ENCODE results near the gene BFSP2.

The BFSP2 gene

DNA sequence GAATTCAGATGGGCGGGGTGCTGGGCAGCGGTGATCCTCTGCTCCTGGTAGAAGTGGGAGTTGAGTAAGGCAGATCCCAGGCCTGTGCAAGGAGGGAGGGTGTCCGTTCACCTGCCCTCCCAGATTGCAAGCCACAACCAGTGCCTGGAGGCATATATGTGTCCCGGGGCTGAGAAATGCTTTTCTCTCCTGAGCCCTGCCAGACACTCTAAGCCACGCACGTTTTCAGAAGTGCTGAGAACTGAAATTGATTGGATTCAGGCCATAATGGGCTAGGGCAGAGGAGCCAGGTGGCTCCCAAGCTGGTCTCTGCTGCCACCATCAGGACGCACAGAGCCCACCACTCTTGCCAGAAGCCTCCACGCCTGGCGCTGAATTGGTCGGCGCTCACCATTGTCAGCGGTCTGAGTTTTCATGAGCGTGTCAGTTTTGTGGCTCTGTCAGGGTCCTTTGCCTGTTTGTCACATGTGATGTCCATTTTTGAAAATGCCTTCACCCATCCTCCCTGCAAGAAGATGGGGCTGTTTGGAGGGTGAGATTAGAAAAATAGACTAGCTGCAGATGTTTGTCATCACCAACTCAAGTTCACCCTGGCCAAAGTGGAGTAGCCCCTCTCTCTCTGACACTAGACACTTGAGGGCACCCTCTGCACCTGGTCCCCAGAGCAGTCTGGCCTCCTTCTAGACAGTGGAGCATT is 15.4 kb upstream of the BFSP2 start:
- peak; percentile 70 for FAIRE-seq

DNA sequence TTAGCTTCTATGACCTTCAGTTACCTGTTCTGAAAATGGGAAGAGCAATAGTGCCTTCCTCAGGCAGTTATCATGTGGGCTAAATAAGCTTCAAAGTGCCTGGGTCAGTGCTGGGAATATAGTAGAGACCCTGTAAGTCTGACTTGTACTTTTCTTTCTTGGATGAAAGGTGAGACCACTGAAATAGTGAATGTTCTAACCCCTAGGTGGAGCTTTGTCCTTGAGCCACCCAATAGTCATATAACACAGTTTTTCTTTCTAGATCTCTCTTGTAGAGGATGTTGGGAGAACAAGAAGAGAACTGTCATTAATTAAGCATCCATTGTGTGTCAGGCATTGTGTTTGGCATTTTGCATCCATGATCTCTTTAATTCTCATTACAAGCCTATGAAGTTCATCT is 13.0 kb upstream of the BFSP2 start:
- no peak for FAIRE-seq

DNA sequence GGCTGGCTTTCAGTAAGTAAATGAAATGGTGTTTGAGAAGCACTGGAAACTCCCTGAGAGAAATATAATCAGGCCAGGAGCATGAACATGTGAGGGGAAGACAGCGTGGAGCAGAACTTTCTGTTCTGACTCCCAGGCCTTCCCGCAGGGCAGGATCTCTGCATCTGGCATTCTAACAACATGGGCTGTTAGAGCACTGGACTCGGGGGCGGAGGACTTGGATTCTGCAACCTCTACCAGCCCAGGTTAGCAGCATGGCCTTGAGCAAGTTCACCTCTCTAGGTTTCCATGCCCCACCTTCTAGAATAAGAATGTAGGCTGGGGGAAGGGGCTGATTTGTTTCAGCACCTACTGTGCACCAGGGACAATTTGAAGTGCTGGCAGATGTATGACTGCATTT is 12.5 kb upstream of the BFSP2 start:
- no peak for FAIRE-seq

DNA sequence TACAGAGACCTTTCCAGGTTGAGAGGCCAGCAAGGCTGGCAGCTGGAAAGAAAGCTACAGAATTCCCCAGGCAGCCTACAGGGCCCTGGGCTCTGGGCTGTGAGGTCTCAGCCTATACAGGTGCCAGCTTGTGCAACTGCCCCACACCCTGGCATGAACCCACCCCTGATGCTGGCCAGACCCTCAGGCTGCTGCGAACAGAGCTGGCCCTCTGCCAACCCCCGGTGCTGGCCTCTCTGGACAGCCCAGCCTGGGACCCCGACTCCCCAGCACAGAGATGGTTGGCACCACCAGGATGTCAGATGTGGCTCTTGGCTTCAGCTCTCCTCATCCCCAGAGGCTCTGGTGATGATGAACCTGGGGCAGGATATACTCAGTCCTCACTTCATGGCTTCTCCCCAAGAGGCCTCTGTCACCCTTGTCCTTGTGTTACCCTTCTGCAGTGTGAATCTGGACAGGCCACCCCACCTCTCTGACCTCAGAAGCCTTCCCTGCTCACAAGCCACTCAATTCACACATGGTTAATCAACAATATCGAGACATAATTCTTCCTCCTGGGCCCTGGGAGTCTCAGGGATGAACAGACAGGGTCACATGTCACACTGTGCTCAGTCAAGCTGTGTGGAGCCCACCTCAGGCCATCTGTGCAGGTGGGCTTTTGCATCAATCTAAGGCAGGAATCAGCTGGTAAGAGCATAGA is 11.0 kb upstream of the BFSP2 start:
- FAIRE-seq: no peak

DNA sequence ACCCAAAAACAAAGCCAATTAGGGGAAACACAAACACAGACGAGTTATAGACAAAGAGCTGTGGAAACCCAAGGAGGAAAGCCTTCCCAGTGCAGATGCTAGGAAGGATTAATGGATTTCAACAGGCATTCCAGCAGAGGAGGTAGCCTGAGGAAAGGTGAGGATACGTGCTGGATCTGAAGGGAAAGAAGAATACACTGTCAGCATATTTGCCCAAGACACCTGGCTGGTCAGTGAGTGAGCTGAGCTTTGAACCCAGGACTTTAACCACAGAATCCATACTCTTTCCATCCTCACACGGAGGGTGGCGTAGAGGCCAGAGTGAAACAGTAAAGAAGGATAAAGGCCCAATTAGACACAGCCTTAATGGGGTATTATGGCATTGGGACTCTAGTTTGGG is 9.1 kb upstream of the BFSP2 start:
- no peak for FAIRE-seq

DNA sequence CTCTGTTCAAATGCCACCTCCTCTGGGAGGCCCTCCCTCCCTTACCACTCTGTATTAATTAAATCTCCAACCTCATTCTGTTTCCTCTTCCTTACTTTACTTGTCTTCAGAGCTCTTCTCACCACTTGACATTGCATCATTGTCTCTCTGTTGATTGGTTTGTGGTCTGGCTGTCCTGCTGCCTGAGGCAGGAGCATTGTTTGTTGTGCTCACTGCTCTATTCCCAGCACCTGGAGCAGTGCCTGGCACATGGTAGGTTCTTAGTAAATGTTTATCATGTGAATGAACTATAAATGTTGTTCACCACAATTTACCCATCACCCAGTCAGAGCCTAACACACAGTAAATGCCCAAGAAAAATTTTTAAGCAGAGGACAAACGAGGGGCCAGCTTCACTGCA is 6.7 kb upstream of the BFSP2 start:
- no peak for FAIRE-seq

DNA sequence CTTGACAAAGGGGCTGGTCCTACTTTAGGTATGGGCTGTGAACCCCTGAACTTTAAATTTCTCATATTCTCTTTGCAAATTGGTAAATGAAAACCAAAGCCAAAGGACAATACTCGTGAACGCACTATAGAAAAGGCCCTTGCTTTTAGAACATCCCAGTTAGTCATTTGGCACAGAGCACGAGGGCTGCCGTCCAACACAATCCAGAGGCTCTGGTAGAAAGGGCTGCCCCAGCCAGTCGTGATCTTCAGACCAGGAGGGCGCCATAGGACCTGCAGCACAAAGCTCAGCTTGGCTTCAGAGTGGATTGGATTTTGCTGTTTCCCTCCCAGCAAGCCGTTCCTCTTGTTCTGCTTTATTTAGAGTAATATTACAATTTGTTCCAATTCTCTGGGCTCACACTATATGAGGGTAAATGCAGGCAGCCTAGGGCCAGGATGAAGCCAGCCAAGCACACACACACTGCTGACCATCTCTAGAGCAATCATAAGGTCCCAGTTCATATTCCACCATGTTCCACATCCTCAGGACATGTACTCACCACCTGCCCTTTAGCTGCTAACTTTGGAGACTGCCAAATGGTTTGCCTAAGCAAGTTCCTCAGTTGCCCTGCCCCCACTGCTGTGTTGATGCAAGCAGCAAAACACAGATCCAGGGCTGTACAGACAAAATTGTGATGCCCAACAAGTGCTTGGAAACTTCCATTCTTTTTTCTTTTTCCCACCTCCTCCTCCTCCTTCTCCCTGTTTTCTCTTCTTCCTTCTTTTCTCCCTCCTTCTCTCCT is 6.0 kb upstream of the BFSP2 start:
- FAIRE-seq: no peak

DNA sequence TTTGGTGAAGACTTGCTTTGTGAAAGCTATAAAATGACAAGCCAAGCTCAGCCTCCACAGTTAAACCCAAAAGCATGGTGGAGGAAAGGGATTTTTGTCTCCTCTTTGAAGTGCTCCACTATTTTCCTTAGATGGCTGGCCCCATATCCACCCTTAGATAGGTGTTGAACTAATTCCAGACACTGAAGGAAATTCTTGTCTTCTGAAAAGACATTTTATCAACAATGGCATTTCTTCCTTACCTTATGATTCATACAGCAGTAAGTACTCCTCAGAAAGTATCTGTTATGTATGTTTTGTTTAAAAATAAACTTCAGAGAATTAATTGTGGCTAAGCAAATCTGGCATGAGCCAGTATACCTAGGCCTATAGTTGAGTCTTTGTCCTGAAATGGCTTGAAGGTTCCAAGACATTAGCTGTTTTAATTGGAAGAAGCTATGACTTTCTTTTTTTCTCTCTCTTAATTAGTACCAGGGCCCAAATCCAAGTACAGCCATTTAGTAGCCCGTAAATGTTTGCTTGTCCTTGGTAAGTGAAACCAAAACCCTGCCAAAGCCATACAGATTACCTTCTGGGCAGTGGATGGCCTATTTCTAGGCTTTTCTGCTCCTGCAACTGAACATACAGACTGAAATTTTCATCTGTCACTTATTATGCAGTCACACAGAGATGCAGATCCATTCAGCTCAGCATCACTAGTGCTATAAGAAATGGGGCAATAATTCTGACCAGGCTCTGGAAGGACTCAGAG is 5.1 kb upstream of the BFSP2 start:
- no peak for FAIRE-seq

DNA sequence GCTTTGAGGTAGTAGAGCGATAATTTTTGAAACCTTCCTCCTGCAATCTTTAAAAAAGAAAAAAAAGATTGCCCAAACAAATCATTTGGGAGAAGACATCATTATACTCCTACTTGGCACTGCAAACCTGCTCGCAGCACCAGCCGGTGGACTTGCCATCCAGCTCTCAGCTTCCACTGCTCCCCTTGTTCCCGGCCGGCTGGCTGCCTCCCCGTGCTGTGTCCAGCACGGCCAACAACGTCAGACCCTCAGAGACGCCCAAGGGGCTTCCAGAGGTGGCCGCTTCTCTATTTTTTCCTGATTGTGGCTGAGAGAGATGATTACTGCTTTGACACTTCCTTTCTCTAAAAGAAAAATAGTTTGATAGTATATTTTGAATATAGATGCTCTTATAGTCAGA is 3.0 kb upstream of the BFSP2 start:
- FAIRE-seq: no peak

DNA sequence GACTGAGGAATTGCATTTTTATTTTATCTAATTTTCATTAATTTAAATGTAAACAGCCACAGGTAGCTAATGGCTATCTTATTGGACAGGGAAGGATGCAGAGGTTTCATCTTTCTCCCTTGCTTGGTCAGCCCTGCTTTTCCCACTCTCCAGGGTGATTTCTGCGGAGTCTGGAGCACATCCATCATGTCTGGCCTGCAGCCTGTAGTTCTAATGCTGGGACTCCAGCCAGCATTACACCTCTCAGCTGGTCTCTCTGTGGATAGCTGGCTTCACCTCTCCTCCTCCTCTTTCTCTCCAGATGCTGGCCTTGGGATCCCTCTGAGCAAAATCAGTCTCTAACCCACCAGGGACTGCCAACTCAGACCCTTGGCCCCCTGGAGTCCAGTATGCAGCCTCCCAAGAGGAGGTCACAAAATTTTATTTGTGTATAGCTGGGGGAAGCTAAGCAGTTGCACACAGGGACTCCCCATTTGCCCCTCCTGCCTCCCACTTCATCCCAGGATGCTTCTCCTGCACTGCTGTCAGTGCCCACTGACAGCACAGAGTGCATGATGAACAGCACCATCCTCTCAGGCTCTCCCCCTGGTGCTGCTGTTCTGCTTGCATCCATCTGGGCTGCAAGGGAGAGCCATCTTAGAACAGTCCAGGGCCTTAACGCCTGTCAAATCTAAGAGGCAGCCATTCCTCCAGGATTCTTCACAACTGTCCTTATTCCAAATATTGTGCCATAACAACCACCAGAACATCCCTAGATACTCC is 1.7 kb downstream of the BFSP2 start:
- no peak for FAIRE-seq

DNA sequence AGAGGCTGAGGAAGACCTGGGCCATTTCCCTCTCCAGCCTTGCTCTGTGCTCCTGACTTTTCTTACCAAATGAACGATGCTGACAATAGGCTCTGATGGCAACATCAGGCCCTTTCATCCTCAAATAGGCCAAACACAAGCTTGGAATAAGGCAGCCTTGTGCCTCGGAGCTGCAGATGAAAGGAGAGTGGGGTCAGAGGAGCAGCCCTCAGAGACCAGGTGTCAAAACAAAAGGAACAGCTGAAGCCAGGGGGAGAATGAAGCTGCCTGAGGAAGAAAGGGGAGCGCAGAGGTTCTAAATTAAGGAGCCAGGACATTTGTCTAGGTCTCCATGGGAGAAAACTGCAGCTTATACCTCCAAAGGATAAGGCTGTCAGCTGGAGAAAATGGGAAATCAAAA is 5.1 kb downstream of the BFSP2 start:
- FAIRE-seq: no peak

DNA sequence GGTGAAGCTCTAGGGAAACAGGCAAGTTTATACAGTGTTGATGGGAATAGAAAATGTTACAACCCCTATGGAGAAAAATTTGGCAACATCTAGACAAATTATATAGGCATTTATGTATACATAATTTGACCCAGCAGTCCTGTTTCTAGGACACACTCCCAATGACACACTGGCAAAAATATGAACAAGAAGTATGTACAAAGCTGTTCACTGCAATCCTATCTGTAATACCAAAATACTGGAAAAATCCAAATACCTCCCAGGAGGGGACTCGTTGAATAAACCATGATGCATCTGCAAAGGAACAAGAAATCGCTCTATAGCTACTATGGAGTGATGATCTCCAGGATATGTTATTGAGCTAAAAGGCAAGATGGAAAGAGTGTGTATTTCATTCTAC is 8.5 kb downstream of the BFSP2 start:
- no peak for FAIRE-seq

DNA sequence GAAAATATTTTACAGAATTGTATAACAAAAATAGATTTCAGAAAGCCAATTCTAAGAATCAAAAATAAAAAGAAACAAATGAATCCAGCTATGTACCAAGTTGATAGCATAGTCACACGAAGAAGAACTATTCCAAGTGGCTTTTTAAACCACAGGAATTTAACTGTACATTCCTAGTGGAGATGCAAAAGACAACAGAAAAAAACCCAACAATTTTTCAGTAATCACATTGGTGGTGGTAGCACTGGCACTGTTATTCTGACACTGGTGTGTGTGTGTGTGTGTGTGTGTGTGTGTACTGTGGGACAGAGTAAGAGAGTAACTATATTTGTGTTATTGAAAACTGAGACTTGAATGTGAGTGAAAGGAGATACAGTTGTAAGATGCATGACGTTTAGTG is 9.1 kb downstream of the BFSP2 start:
- no peak for FAIRE-seq

DNA sequence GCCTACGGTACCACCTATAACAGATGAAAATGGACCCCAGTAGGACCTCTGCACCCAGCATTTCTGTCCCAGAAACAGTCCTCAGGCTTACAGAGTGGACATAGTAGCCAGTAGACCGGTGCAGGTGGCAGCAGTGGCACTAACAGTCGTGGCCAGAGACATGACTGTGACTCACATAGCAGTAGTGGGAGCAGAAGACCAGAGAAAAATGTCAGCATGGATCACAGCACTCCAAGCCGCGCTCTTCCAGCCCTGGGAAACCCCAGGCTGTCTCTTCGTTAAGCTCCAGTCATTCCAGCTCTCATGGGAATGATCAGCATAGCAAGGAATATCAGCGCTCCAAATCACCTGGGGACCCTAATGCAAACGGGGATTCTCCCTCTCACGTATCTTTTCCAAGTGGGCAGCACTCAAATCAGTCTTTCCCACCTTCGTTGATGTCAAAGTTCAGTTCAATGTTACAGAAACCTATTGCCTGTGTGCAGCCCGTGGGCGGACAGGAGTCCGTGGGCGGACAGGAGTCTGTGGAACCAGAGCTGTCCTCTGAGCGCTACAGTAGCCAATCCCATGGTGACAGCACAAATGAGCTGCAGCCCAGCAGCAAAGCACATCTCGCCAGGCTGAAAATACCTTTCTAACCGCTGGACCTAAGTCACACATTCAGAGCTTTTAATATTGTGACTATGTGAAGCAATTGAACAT is 10.5 kb downstream of the BFSP2 start:
- FAIRE-seq: no peak

DNA sequence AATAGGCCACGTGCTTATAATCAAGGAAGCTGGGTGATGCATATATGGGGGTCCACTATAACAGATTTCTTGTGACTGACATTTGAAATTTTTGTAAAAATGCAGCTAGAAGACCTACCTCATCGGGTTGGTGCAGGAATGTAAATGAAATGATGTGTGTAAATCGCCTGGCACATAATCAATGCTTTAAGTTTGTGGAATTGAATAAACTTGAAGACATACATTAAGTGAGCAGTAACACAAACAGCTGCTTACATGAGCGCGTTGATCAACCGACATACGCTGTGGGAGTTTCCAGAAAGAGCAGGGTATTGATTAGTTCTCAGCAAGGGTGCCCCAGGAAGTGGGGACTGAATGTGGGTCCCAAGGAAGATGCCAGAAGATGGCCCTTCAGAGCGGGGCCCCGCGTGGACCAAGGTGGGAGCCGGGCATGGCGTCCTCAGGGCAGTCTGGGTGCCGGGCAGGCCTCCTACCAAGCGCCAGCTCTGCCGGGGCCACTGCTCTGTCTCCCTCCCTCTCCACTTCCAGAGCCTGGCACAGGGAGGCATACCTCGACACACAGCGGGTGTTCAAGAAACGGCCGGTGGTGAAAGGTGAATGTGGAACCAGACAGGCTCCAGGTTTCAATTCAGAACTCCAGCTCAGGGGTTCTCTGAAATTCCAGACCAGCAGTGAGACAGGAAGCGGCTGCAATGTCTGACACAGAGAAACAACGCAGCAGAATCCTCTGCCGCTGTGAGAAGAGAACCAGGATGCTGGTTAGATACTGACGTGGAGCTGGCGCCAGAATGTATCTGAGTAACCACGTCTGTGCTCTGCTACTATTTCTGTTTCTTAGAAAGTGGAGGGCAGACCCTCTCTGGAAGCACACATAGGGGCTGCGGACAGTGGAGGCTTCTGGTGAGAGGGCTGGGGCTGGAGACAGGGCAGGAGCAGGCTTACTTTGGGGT is 12.6 kb downstream of the BFSP2 start:
- no peak for FAIRE-seq

DNA sequence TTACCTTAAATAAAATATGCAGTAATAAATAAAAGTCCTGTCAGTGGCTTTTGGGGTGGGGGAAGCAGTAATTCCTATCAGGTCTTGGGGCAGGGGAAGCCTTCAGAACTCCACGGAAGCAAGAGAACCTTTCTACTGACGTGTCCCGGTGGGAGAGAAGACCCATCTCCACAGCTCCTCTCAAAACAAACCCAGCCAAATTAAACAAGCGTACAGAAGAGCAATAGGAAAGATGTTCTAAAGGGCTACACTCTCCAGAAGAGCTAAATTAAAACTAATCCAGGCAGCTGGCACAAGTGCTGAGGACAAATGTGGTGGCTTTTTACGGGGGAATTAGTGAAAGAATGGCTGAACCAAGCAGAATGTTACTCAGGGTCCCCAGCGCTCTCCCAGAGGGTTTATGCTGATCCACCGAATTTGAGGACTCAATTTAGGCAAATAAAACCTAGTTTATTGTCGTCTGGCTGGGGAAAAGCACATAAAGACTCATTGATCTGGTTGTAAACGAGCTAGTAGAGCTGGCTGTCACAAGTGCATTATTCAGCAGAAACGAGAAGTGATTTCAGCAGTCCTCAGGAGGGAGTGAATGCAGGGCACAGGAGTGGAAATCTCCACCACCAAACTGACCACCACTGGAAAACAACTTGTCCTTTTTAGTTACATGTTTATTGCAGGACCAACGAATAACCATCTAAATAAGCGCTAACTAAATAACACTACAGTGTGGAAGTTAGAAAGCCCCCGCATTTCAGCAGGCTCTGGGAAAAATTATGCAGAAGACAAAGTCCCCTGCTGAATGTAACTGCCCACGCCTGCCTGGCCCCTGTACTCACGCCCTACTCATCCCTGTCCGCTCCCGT is 13.5 kb downstream of the BFSP2 start:
- peak; percentile 98 for FAIRE-seq

DNA sequence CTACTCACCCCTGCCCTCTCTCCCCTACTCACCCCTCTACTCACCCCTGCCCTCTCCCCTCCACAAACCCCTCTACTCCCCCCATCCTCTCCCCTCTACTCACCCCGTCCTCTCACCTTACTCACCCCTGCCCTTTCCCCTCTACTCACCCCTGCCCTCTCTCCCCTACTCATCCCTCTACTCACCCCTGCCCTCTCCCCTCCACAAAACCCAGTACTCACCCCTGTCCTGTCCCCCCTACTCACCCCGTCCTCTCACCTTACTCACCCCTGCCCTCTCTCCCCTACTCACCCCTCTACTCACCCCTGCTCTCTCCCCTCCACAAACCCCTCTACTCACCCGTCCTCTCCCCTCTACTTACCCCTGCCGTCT is 14.2 kb downstream of the BFSP2 start:
- FAIRE-seq: no peak

DNA sequence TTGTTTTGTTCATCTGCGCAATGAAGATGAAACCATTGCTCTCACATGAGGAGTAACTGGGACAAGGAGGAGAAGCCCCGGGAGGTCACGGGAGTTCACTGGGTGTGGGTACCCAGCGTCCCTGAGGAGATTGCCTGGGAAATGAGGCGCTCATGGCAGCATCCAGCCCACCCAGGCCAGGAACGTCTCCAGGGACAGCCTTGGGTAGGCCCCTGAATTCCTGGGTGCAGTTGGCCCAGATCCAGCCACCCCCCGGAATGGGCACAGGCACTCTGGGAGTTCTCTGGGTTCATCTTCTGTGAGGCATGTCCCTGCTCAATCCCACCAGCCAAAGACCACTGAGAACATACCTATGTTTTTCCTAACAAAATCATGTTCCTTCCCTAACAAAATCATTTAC is 18.5 kb downstream of the BFSP2 start:
- FAIRE-seq: no peak

DNA sequence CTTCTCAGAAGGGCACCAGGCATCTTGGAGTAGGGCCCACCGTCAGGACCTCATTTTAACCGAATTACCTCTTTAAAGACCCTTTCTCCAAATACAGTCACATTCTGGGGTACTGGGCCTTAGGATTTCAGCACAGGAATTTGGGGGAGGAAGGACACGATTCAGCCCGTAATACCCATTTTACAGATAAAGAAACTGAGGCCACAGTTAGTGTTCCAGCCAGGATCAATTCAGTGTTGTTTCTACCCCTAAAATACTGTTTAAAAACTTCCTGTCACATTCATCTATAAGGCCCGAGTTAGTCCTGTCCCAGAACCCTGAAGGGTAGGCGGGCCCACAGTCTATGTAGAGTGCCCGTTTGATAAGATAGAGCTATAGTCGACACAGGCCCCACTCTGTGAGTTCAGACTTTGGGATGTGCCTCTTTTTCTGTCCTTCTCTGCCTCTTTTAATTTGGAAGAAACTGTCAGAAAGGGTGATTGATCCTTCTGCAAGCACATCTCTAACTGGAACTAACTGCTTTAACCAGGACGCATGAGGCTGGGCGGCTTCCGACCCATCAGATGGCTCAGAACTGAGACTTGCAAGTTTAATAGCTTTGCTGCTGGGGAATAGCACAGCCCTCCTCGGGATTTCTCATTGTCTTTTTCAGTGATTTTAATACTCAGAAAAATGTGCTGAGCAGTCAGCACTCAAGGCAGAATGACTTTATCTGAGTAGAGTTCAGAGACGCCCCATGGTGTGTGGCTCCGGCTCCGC is 19.5 kb downstream of the BFSP2 start:
- FAIRE-seq: no peak
